ENCODE data around the gene WRAP53.

WRAP53 gene

DNA sequence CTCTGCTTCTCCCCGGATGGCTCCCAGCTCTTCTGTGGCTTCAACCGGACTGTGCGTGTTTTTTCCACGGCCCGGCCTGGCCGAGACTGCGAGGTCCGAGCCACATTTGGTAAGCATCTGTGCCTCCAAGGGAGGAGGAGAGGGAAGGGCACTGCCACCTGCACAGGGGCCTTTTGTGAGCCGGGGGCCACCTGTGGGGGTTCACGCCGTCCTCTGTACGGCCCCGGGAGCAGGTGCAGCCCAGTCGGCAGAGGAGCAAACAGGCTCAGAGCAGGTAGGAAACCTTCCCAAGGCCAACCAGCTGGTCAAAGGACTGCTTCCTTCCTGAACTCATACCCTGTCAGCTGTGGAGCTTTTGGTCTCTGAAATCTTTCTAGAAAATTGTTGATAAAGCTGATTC, 13.4 kb downstream of the WRAP53 start:
- ATAC-seq: no peak
- TF ChIP-seq BACH2 (CRISPR knock-in tag; IDR thresholded peaks at IDR 0.05; ENCODE audit: borderline replicate concordance) (no peak), ZC3H10 (CRISPR knock-in tag; IDR thresholded peaks at IDR 0.05) (no peak), ZNF8 (CRISPR knock-in tag; IDR thresholded peaks at IDR 0.05) (no peak), GLIS3 (CRISPR knock-in tag; IDR thresholded peaks at IDR 0.05) (no peak), PPARA (CRISPR knock-in tag; IDR thresholded peaks at IDR 0.05; ENCODE audit: borderline replicate concordance) (no peak)

- no peak for TF ChIP-seq TCF4 (CRISPR knock-in tag; IDR thresholded peaks at IDR 0.05; ENCODE audit: borderline replicate concordance)
- TF ChIP-seq ESRRG (CRISPR knock-in tag; IDR thresholded peaks at IDR 0.05): no peak
- TF ChIP-seq ARNTL (CRISPR knock-in tag; IDR thresholded peaks at IDR 0.05; ENCODE audit: borderline replicate concordance, low read depth): no peak
- ATAC-seq: no peak
These were observed 14.5 kb downstream of the WRAP53 start for GRCh38 chr17:7702776-7703175.

DNA sequence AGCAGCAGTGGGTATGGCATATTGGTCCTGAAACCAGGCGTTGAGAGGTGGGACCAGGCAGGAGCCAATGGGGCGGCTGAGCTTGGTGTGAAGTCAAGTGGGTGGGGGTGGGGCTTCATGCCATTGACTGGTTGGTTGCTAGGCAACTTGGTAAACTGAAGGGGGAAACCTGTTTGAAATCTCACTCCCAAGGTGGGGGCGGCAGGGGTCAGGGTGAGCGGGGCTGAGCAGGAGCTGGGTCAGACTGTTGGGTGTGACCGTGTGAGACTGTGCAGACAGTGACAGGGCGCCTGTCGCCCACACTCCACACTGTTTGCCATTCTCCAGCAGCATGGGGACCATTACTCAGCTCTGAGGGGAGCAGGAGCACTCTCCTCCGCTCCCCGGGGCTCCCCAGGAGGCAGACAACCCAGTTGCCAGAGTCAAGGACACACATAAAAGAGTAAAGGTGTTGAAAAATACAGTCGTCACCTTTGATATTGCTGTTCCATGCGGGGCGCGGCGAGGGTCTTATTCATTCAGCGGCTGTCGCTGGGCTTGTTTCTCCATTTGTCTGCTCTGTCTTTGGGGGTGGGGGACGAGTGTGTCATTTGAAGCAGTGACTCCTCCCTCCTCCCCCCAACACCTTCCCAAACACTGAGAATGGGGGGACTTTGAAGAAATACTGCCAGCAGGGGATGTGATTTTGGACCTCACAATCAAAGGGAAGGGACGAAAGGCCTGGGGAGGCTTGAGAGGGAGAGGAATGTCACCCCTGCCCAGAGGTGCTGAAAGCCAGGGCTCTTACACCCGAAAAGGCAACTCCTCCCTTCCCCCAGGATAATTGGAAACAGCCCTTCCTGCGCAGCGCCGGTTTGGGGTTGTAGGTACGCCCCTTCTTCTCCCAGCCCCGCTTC, 15.6 kb downstream of the WRAP53 start:
- TF ChIP-seq ZNF565 (CRISPR knock-in tag; conservative IDR thresholded peaks at IDR 0.05; ENCODE audit: low read depth) (no peak), TCF4 (CRISPR knock-in tag; IDR thresholded peaks at IDR 0.05; ENCODE audit: borderline replicate concordance) (peak; percentile 47; the same call in 1 of the 2 replicates)
- ATAC-seq: peak; percentile 60

DNA sequence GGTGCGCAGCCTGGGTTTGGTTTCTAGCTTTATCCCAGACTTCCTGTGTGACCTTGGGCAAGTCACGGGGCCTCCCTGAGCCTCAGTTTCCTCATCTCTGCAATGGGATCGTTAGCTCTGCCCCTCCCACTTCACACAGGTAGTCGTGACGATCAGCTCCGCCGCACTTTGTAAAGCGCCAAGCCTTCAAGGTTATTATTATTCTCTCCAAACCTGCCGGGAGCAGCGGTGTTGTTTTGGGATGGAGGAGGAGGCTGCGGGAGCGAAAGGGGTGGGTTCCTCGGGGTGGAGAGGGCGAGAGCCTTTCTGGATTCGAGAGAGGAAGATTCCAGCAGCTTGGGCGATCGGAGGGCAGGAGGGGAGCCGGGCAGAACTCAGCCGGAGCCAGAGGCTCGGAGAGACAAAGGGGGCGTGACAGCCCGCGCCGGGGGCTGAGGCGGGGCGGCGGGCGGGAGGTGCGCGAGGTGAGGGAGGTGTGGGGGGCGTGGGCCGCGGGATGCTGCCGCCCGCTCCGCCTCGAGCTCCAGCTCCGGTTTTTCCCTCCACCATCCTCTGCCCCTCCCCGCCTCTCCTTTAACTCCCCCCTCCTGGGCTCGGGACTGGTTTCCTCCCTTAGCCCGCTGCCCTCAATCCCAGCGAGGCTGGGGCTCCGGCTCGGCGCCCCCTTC, 16.5 kb downstream of the WRAP53 start, which contains the start of gene EFNB3:
TSS of gene EFNB3 (plus strand) at position 602 of the 668 bp plus-strand sequence. CDS start 397 bp downstream, outside the sequence.
- TF ChIP-seq ARNTL (CRISPR knock-in tag; IDR thresholded peaks at IDR 0.05; ENCODE audit: borderline replicate concordance, low read depth) (no peak), ZNF70 (CRISPR knock-in tag; IDR thresholded peaks at IDR 0.05) (no peak), ZC3H10 (CRISPR knock-in tag; IDR thresholded peaks at IDR 0.05) (no peak), RARB (CRISPR knock-in tag; IDR thresholded peaks at IDR 0.05) (no peak), ZFP30 (CRISPR knock-in tag; IDR thresholded peaks at IDR 0.05) (no peak), CREB5 (CRISPR knock-in tag; IDR thresholded peaks at IDR 0.05; ENCODE audit: low read depth) (no peak), ZNF8 (CRISPR knock-in tag; IDR thresholded peaks at IDR 0.05) (no peak), TSHZ2 (CRISPR knock-in tag; IDR thresholded peaks at IDR 0.05) (no peak), TCF4 (CRISPR knock-in tag; IDR thresholded peaks at IDR 0.05; ENCODE audit: borderline replicate concordance) (no peak), CSRNP3 (CRISPR knock-in tag; IDR thresholded peaks at IDR 0.05) (no peak), GLIS3 (CRISPR knock-in tag; IDR thresholded peaks at IDR 0.05) (no peak), OSR1 (CRISPR knock-in tag; IDR thresholded peaks at IDR 0.05) (no peak)
- TF ChIP-seq, protein P1, sequence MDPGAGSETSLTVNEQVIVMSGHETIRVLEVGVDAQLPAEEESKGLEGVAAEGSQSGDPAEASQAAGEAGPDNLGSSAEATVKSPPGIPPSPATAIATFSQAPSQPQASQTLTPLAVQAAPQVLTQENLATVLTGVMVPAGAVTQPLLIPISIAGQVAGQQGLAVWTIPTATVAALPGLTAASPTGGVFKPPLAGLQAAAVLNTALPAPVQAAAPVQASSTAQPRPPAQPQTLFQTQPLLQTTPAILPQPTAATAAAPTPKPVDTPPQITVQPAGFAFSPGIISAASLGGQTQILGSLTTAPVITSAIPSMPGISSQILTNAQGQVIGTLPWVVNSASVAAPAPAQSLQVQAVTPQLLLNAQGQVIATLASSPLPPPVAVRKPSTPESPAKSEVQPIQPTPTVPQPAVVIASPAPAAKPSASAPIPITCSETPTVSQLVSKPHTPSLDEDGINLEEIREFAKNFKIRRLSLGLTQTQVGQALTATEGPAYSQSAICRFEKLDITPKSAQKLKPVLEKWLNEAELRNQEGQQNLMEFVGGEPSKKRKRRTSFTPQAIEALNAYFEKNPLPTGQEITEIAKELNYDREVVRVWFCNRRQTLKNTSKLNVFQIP (CRISPR knock-in tag; IDR thresholded peaks at IDR 0.05; ENCODE audit: borderline replicate concordance, low read depth): no peak
- TF ChIP-seq, protein P2, sequence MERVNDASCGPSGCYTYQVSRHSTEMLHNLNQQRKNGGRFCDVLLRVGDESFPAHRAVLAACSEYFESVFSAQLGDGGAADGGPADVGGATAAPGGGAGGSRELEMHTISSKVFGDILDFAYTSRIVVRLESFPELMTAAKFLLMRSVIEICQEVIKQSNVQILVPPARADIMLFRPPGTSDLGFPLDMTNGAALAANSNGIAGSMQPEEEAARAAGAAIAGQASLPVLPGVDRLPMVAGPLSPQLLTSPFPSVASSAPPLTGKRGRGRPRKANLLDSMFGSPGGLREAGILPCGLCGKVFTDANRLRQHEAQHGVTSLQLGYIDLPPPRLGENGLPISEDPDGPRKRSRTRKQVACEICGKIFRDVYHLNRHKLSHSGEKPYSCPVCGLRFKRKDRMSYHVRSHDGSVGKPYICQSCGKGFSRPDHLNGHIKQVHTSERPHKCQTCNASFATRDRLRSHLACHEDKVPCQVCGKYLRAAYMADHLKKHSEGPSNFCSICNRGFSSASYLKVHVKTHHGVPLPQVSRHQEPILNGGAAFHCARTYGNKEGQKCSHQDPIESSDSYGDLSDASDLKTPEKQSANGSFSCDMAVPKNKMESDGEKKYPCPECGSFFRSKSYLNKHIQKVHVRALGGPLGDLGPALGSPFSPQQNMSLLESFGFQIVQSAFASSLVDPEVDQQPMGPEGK (CRISPR knock-in tag; IDR thresholded peaks at IDR 0.05; ENCODE audit: borderline replicate concordance): no peak
- ATAC-seq: peak; percentile 78
